Upper lobe of left lung (tissue), 4 donors: ENCODE results near the gene C1orf232.

Experiments used
- EP300 ChIP-seq, 4 donors: sonication (generic); formaldehyde crosslinking; IDR thresholded peaks; one replicate each; pipeline ENCODE4 v1.5.1; 2017; ENCODE audit warnings: antibody characterized with exemption in 4 of 4, control low read depth in 2 of 4
- TF ChIP-seq, protein P1 (sequence below), 6 experiments: fragments of 450-650 bp in 4 of 6; fragments of 200-600 bp in 2 of 6; sonication (generic) in 2 of 6; IDR thresholded peaks; one replicate each; pipeline ENCODE4 v1.5.1; 2016 to 2019; ENCODE audit warnings: antibody characterized with exemption in 6 of 6

DNA sequence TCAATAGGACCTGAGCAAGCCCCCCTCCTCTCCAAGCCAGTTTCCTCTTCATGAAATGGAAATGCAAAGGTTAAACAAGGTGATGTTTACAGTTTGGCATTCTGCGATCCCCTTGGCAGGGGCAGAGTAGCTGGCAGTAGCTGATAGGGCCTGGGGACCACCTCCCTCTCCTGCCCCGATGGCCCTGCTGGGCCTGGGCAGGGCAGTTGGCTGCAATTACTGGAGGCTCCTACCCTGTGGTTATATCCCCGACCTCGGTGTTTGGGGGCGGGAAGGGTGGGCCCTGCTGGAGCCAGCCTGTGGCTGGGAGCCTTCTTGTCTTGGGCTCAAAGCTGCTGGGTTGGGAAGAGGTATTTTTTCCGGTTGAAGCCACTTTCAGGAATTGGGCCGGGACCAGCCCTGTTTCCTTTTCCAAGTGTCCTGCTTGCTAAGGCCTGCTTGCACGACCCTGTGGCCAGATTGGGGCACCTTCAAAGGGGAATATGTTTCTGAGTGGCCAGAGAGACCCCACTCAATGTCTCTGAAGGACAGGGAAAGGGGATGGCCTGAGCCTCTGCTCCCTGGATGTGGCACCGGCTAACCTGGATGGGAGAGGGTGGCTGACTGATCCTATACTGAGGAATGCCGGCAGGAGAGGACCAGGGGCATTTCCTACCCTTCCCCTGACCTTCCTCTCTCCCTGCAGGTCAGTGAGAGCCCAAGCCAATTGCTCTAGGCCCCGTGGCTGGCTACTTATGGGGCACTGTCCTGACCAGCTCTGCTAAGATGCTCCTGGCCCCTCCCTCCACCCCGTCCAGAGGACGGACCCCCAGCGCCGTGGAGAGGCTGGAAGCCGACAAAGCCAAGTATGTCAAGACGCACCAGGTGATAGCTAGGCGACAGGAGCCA lies 8.0 kb downstream of the C1orf232 start:
- TF ChIP-seq EP300 (IDR thresholded peaks at IDR 0.05) = no peak
- TF ChIP-seq, protein P1, sequence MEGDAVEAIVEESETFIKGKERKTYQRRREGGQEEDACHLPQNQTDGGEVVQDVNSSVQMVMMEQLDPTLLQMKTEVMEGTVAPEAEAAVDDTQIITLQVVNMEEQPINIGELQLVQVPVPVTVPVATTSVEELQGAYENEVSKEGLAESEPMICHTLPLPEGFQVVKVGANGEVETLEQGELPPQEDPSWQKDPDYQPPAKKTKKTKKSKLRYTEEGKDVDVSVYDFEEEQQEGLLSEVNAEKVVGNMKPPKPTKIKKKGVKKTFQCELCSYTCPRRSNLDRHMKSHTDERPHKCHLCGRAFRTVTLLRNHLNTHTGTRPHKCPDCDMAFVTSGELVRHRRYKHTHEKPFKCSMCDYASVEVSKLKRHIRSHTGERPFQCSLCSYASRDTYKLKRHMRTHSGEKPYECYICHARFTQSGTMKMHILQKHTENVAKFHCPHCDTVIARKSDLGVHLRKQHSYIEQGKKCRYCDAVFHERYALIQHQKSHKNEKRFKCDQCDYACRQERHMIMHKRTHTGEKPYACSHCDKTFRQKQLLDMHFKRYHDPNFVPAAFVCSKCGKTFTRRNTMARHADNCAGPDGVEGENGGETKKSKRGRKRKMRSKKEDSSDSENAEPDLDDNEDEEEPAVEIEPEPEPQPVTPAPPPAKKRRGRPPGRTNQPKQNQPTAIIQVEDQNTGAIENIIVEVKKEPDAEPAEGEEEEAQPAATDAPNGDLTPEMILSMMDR (IDR thresholded peaks at IDR 0.05) = no peak
